Activated CD8-positive, alpha-beta memory T cell treated with anti-CD3 and anti-CD28 coated beads, Interleukin-2, amount 50 U/mL, for 48 hours (primary cell): ENCODE data around the gene ACER1.
"Not testable (repeated sequence)": the region's sequence is repeated elsewhere in the genome, so short reads cannot be mapped to it uniquely, and the experiment has no call there.

Experiments used
- DNase-seq: peaks from one replicate; pipeline ENCODE4 v3.0.0-alpha.2; 2020

The ACER1 gene

GRCh38 chr19:6333439-6333838, at the start of gene ACER1:
Gene ACER1, minus strand, starts transcription at chr19:6333612. Its CDS starts 61 bp downstream, at chr19:6333551.
- no peak for DNase-seq

GRCh38 chr19:6383188-6383587, 49.8 kb upstream of the ACER1 start:
- no peak for DNase-seq

GRCh38 chr19:6381030-6381750, 47.8 kb upstream of the ACER1 start:
- DNase-seq = no peak

- DNase-seq = no peak
Observed at GRCh38 chr19:6379744-6380143, 46.3 kb upstream of the ACER1 start.

GRCh38 chr19:6378486-6378885, 45.1 kb upstream of the ACER1 start:
- no peak for DNase-seq

- DNase-seq = no peak
Observed at GRCh38 chr19:6378041-6378440, 44.6 kb upstream of the ACER1 start.

- DNase-seq = no peak
Observed at GRCh38 chr19:6376512-6377190, 43.2 kb upstream of the ACER1 start.

GRCh38 chr19:6375411-6376010, 42.1 kb upstream of the ACER1 start, which contains the start of gene PSPN:
Gene PSPN, minus strand, starts transcription at chr19:6375933. Its CDS starts 84 bp downstream, at chr19:6375849.
- DNase-seq = no peak

GRCh38 chr19:6374711-6375410, 41.4 kb upstream of the ACER1 start:
- no peak for DNase-seq

GRCh38 chr19:6374161-6374709, 40.8 kb upstream of the ACER1 start:
- no peak for DNase-seq

- no peak for DNase-seq
Observed at GRCh38 chr19:6373813-6374108, 40.3 kb upstream of the ACER1 start.

- DNase-seq = peak; percentile 99
Observed at GRCh38 chr19:6373096-6373812, 39.8 kb upstream of the ACER1 start.

- peak; percentile 92 for DNase-seq
Observed at GRCh38 chr19:6372594-6373095, 39.2 kb upstream of the ACER1 start, which contains the start of gene ALKBH7. Gene ALKBH7, plus strand, starts transcription at chr19:6372794. Its CDS starts 27 bp downstream, at chr19:6372821.

- DNase-seq = no peak
Observed at GRCh38 chr19:6364353-6364752, 30.9 kb upstream of the ACER1 start.

- DNase-seq = no peak
Observed at GRCh38 chr19:6362351-6362801, 29.0 kb upstream of the ACER1 start.

- DNase-seq = no peak
Observed at GRCh38 chr19:6362027-6362350, 28.6 kb upstream of the ACER1 start.

GRCh38 chr19:6360857-6361216, 27.4 kb upstream of the ACER1 start:
- DNase-seq = not testable (repeated sequence)

- not testable (repeated sequence) for DNase-seq
Observed at GRCh38 chr19:6360445-6360844, 27.0 kb upstream of the ACER1 start.

GRCh38 chr19:6359568-6360341, 26.3 kb upstream of the ACER1 start:
- no peak for DNase-seq

GRCh38 chr19:6358003-6358402, 24.6 kb upstream of the ACER1 start:
- no peak for DNase-seq

GRCh38 chr19:6357174-6357573, 23.8 kb upstream of the ACER1 start:
- DNase-seq = no peak
